22Rv1 (cell line): ENCODE data around the gene ZNF208.

Experiments used
- ZFX ChIP-seq: fragments of 450-650 bp; IDR thresholded peaks from 2 replicates; pipeline ENCODE4 v1.6.1; 2017; ENCODE audit warnings: antibody characterized with exemption, borderline replicate concordance
- TF ChIP-seq, protein P1 (sequence below): fragments of 450-650 bp; IDR thresholded peaks from 2 replicates; pipeline ENCODE4 v1.5.1; 2017; ENCODE audit warnings: mild to moderate bottlenecking

GRCh38 chr19:22030680-22031079 is 19.9 kb upstream of the ZNF208 start:
- TF ChIP-seq ZFX = no peak
- TF ChIP-seq, protein P1, sequence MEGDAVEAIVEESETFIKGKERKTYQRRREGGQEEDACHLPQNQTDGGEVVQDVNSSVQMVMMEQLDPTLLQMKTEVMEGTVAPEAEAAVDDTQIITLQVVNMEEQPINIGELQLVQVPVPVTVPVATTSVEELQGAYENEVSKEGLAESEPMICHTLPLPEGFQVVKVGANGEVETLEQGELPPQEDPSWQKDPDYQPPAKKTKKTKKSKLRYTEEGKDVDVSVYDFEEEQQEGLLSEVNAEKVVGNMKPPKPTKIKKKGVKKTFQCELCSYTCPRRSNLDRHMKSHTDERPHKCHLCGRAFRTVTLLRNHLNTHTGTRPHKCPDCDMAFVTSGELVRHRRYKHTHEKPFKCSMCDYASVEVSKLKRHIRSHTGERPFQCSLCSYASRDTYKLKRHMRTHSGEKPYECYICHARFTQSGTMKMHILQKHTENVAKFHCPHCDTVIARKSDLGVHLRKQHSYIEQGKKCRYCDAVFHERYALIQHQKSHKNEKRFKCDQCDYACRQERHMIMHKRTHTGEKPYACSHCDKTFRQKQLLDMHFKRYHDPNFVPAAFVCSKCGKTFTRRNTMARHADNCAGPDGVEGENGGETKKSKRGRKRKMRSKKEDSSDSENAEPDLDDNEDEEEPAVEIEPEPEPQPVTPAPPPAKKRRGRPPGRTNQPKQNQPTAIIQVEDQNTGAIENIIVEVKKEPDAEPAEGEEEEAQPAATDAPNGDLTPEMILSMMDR = no peak
